SK-N-SH treated with all-trans-retinoic acid at 6 μM for 48 hours (cell line): Measurements from ENCODE around the gene CIITA.

ENCODE experiments used
- ESRRG ChIP-seq: fragments of 250-450 bp; sonication (Bioruptor Pico); IDR thresholded peaks from 2 replicates; pipeline ENCODE4 v1.6.1; 2021; ENCODE audit warnings: mild to moderate bottlenecking
- SNAI2 ChIP-seq: fragments of 250-450 bp; sonication (Bioruptor Pico); IDR thresholded peaks from 2 replicates; pipeline ENCODE4 v1.5.0; 2020; ENCODE audit warnings: mild to moderate bottlenecking, moderate library complexity
- ZNF70 ChIP-seq: fragments of 450-650 bp; formaldehyde crosslinking; IDR thresholded peaks from 2 replicates; pipeline ENCODE4 v1.5.0; 2020; ENCODE audit warnings: mild to moderate bottlenecking, moderate library complexity
- TF ChIP-seq, protein P1 (sequence below): fragments of 250-450 bp; sonication (Bioruptor Pico); IDR thresholded peaks from 2 replicates; pipeline ENCODE4 v1.8.0; 2020; ENCODE audit warnings: mild to moderate bottlenecking, moderate library complexity, borderline replicate concordance
- TF ChIP-seq, protein P2 (sequence below): fragments of 250-450 bp; sonication (Bioruptor Pico); IDR thresholded peaks from 2 replicates; pipeline ENCODE4 v1.5.1; 2020; ENCODE audit warnings: low read depth, mild to moderate bottlenecking, moderate library complexity

- TF ChIP-seq, protein P1, sequence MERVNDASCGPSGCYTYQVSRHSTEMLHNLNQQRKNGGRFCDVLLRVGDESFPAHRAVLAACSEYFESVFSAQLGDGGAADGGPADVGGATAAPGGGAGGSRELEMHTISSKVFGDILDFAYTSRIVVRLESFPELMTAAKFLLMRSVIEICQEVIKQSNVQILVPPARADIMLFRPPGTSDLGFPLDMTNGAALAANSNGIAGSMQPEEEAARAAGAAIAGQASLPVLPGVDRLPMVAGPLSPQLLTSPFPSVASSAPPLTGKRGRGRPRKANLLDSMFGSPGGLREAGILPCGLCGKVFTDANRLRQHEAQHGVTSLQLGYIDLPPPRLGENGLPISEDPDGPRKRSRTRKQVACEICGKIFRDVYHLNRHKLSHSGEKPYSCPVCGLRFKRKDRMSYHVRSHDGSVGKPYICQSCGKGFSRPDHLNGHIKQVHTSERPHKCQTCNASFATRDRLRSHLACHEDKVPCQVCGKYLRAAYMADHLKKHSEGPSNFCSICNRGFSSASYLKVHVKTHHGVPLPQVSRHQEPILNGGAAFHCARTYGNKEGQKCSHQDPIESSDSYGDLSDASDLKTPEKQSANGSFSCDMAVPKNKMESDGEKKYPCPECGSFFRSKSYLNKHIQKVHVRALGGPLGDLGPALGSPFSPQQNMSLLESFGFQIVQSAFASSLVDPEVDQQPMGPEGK, result no peak
- TF ChIP-seq ESRRG (CRISPR knock-in tag) (no peak), ZNF70 (CRISPR knock-in tag) (no peak), SNAI2 (CRISPR knock-in tag) (no peak)
- TF ChIP-seq, protein P2, sequence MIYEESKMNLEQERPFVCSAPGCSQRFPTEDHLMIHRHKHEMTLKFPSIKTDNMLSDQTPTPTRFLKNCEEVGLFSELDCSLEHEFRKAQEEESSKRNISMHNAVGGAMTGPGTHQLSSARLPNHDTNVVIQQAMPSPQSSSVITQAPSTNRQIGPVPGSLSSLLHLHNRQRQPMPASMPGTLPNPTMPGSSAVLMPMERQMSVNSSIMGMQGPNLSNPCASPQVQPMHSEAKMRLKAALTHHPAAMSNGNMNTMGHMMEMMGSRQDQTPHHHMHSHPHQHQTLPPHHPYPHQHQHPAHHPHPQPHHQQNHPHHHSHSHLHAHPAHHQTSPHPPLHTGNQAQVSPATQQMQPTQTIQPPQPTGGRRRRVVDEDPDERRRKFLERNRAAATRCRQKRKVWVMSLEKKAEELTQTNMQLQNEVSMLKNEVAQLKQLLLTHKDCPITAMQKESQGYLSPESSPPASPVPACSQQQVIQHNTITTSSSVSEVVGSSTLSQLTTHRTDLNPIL (CRISPR knock-in tag), result no peak
Measured at GRCh38 chr16:10918294-10919002, 41.4 kb downstream of the CIITA start.
